Measurements from ENCODE around the gene NACC1.

NACC1 gene

DNA sequence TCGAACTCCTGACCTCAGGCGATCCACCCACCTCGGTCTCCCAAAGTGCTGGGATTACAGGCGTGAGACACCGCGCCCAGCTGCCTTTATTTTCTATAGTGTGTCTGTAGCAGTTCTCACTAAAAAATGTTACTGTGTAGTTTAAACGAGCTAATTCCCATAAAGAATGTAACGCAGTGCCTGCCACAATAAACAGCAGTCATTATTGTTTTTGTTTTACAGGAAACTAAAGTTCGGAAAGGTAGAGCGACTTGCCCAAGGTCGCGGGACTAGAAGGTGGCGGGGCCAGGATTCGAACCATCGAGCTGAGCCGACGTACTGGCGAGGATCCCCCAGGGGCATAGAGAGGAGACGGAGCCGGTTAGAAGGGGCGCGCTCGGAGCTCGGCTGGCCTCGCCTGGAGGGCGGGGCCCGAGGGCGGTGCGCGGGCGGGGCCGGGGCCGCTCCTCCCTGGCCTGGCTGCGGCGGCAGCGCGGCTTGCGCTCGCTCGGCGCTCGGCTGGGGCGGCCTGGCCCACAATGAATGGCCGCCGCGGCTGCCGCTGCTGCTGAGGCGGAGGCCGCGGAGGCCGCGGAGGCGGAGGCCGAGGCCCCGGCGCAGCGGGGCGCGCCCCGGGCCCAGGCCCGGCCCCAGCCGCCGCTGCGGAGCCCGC lies at the start of gene NACC1:
TSS of gene NACC1 (plus strand) at position 493 of the 652 bp plus-strand sequence. CDS start 16,944 bp downstream, outside the sequence.
- DNase-seq, result peak; percentile 91

- no peak for DNase-seq
Measured at GRCh38 chr19:13069415-13070359, 48.4 kb upstream of the NACC1 start.

GRCh38 chr19:13070425-13071140 lies 47.5 kb upstream of the NACC1 start:
- no peak for DNase-seq

DNA sequence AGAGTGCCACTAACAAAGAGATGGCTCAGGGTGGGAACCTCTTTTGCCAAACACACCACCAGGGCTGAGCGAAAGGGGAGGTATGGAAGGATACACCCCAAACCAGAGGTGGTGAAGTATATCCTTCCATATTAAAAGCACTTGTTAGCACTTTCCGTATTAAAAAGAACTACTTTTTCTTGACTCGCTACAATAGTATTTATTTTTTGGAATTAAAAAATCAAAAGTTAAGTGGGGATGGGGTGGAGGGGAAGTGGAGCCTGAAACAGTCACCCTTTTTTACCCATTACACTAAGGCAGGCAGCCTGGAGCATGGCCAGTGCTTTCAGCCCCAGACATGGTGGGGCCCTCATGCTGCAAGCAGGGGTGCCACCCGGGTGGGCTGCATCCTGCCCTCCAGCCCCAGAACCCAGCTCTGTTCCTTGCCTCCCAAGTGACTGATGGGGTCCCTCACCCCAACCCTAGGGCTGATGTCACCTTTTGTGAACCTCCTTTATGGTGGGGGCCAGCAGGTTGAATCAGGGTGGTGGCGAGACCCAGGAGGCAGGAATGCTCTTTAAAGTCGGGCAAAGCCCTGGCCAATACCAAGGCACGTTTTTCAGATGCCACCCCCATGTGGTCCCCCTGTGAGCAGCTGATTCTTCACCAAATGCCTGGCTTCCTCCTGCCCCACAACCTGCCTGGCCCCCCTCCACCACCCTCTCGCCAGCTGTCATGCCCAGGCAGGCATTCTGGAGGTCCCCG lies 46.4 kb upstream of the NACC1 start:
- DNase-seq, result no peak

DNA sequence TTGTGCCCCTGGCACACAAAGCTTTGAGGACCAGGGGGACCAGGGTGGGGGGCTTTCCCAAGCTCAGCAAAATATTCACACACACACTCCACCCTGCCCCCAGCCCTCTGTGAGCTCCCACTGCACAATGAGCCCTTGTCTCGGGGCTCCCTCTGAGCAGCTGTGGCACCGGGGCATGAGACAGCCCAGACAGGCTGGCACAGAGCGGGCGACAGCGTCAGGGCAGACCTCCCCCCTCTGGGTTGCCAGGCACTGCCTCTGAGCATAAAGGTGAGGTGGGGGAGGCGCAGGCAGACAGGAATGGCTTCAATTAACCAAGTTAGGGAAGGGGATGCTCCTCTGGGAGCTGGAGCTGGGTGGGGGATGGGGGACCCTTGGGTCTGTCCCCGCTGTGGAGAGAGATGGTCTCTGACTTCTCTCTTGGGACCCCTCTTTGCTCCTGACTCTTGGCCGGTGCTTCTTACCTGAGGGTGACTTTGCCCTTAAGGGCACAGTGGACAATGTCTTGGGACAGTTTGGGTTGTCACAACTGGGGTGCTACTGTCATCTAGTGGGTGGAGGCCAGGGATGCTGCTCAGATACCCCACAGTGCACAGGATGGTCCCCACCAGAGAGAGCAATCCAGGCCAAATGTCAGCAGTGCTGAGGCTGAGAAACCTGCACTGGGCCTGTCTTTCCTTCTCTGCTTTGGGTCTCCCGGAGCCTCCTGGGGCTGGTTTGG lies 45.7 kb upstream of the NACC1 start:
- DNase-seq, result no peak

GRCh38 chr19:13073263-13073662 lies 44.8 kb upstream of the NACC1 start:
- DNase-seq, result no peak

- DNase-seq, result no peak
Measured at GRCh38 chr19:13074378-13074777, 43.7 kb upstream of the NACC1 start.

- no peak for DNase-seq
Measured at GRCh38 chr19:13076320-13076719, 41.7 kb upstream of the NACC1 start.

DNA sequence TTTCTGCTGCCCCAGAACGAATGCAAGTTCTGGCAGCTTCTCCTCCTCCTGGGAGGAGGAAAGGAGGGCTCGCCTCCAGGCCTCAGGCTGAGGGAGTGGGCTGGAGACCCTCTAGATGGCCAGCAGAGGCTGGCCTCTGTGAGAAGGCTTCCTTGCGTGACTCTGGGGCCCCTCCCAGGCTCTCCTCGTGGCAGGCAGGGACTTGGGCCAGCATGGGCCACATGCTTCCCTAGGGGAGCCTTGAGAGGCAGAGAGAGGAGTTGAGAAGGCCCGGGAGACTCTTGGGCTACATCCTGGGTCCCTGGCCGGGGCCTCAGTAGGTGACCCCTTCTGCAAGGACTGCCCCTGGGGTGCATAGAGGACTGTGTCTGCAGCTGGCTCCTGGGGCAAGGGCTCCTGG lies 41.3 kb upstream of the NACC1 start:
- no peak for DNase-seq

GRCh38 chr19:13077240-13077639 lies 40.8 kb upstream of the NACC1 start:
- DNase-seq, result no peak

DNA sequence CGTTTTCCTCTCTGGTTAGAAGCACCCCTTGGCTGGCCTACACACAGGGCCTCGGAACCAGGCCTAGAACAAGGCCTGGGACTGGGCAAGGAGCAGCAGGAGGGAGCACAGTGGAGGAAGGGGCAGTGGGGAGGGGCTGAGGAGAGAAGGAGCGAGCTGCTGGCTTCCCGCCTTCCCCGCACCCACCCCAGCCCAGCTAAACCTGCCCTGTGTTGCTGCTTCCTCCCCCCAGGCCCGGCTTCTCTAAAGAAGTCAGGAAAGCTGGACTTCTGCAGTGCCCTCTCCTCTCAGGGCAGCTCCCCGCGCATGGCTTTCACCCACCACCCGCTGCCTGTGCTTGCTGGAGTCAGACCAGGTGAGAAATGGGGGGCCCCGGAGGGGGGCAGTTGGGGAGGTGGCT lies 39.7 kb upstream of the NACC1 start:
- no peak for DNase-seq

DNA sequence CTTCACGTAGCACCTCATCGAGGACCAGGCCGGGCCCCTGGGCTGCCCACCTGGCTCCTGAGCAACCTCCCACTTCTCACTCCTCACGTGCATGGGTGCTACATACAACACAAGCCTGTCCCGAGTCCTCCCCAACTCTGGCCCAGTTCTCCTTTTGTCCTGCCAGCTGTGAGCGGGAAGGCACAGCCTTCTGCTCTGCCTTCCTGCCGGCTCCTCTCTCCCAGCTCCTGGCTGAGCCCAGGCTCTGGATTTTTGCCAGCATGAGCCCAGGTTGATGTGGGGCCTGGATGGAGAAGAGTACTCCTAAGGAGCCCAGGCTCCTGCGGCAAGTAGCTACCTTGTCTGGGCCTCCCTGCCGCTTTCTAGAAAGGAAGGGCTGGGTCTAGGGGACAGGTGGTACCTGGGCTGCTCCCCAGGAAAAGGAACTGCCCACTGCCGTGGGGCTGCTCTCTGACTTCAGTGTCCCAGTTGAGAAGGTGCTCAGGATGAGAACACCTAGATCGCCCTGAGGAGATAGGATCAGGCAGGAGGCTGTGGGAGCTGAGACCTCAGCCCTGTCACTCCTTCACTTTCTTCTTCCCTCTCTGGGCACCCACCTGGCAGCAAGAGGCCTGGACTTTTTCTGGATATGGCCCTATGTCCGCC lies 39.0 kb upstream of the NACC1 start:
- no peak for DNase-seq

DNA sequence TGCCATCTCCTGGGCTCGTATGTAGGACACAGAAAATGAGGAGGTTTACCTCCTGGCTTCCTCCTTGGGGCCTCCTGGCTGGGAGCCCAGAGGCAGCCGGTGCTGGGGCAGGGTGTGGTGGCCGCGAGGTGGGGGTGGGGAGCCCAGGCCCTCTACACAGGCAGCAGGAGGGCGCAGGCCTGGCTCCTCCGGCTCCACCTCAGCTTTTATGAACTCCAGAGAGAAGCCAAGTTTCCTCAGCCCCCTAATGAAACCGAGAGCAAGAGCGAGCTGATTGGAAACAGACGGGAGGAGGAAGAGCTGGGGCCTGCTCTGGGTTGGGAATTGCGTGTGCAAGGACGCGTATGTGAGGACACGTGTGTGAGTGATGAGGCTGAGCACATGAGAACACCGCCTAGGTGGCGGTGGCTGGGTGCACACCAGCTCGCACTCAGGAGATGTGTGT lies 38.5 kb upstream of the NACC1 start:
- DNase-seq, result no peak

DNA sequence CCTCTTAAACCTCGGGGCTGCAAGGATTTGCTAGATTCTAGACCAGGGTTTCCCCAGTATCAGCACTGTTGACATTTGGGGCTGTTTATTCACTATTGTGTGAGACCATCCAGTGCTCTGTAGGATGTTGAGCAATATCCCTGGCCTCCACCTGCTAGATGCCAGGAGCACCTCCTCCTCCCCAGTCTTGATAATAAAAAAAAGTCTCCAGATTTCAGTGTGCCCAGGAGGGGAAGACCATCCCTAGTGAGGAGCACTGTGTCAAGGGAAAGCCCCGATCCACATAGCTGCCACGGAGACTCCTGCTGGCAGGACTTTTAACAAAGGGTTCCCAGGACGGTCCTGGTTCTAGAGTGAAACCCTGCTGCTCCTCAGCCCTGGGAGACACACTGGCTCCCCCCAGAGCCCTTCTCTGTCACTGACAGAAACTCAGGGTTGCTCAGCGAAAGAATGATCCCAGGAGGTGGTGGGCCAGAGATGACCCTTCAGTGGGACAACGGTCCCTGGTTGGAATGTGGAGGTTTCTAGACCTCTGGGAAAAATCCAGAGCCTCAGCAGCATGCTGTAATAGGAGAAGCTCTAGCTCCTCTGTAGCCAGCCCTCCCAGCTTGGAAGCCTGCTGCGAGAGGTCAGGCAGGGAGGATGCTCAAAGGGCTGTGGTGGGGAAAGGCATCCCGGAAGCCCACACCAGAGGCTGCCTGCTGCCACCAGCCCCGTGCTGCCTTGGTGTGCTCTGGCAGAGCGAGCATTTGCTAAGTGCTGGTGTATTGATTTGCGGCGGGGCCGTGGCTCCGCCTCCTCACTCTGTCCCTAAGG lies 35.7 kb upstream of the NACC1 start:
- DNase-seq, result no peak

DNA sequence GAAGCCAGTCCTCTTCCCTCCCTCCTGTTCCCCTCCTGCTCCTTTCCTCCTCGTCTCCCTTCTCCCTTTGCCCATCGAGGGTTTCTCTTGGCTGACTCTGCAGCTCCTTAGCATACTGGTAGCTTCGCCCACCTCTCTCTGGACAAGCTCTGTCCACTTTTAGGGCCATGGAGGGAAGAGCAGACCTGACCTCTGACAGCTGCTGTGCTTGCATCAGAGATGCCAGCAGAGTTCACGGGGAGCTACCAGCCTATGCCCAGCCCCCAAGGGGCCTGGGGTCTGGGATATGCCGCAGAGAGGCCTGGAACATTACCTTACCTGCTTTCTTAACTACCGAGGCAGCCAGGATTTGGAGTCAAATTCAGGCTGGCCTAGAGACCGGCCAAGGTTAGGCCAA lies 35.1 kb upstream of the NACC1 start:
- DNase-seq, result no peak

GRCh38 chr19:13083627-13084026 lies 34.4 kb upstream of the NACC1 start:
- no peak for DNase-seq

DNA sequence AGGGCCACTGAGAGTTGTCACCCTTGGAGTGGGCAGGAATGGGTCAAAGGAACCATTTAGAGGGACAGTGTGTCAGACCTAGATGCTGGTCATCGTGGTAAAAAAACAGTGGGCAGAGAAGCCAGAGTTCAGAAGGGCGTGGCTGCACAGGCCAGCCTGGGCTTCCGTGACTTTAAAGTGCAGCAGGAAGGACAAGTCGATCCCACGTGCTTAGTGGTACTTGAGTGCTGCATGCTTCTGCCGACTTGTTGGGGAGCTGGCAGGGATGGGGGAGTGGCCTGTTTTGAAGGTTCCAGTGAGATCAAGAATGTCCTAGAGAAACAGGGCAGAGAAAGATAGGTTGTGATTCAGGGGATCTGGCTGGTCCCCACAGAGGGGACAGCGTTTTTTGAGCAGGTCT lies 32.4 kb upstream of the NACC1 start:
- no peak for DNase-seq

DNA sequence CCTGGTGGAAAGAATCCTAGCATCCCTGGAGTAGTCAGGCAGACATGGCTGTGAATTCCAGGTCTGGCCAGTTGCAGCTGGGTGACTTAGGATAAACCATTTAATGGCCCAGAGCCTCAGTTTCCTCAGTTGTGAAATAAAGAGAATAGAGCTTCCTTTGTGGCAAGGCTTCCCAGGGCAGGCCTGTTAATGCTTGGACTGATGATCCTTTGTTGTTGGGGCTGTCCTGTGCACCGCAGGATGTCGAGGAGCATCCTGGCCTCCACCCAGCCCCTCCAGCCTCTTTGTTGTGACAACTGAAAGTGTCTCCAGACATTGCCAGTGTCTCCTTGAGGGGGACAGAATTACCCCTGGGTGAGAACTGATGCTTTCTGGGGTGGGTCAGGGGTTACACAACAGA lies 31.7 kb upstream of the NACC1 start:
- DNase-seq, result no peak

- DNase-seq, result no peak
Measured at GRCh38 chr19:13087295-13087694, 30.8 kb upstream of the NACC1 start.

GRCh38 chr19:13087795-13088537 lies 30.1 kb upstream of the NACC1 start:
- DNase-seq, result no peak
